KMS-11 (cell line): ENCODE data around the gene PRPF8.

Experiments used
- H2AFZ ChIP-seq: fragments of 200-600 bp; sonication (generic); 2 replicates; pipeline ENCODE4 v1.6.1; 2016; ENCODE audit warnings: antibody characterized with exemption, mixed run types, low read depth
- H3K27ac ChIP-seq: fragments of 200-600 bp; sonication (generic); 2 replicates; pipeline ENCODE4 v1.6.1; 2016; ENCODE audit warnings: mild to moderate bottlenecking, mixed run types
- H3K27me3 ChIP-seq: fragments of 200-600 bp; sonication (generic); 2 replicates; pipeline ENCODE4 v1.6.1; 2017; ENCODE audit warnings: mild to moderate bottlenecking, low read depth, mixed run types, moderate library complexity; ENCODE audit not compliant: insufficient read depth
- H3K36me3 ChIP-seq: fragments of 200-600 bp; sonication (generic); 2 replicates; pipeline ENCODE4 v1.6.1; 2017; ENCODE audit warnings: mild to moderate bottlenecking, mixed run types; ENCODE audit not compliant: insufficient read depth
- H3K4me1 ChIP-seq: fragments of 200-600 bp; sonication (generic); 2 replicates; pipeline ENCODE4 v1.6.1; 2016; ENCODE audit warnings: mild to moderate bottlenecking, low read depth, mixed run types; ENCODE audit not compliant: poor library complexity, severe bottlenecking
- H3K4me2 ChIP-seq: fragments of 200-600 bp; sonication (generic); 2 replicates; pipeline ENCODE4 v1.7.0; 2016; ENCODE audit warnings: mild to moderate bottlenecking, mixed run types
- H3K4me3 ChIP-seq: fragments of 200-600 bp; sonication (generic); IDR thresholded peaks from 2 replicates; pipeline ENCODE4 v1.6.1; 2017; ENCODE audit warnings: low read depth, low read length, mixed read lengths; ENCODE audit not compliant: insufficient read depth
- H3K79me2 ChIP-seq: fragments of 200-600 bp; sonication (generic); 2 replicates; pipeline ENCODE4 v1.6.1; 2016; ENCODE audit warnings: low read depth, mixed run types; ENCODE audit not compliant: insufficient read depth
- H3K9ac ChIP-seq: fragments of 200-600 bp; sonication (generic); 2 replicates; pipeline ENCODE4 v1.6.1; 2016; ENCODE audit warnings: mild to moderate bottlenecking, mixed run types
- H4K20me1 ChIP-seq: fragments of 200-600 bp; sonication (generic); 2 replicates; pipeline ENCODE4 v1.6.1; 2016; ENCODE audit warnings: mild to moderate bottlenecking, mixed run types; ENCODE audit not compliant: insufficient read depth
- TF ChIP-seq, protein P1 (sequence below): fragments of 200-600 bp; sonication (generic); conservative IDR thresholded peaks from 2 replicates; pipeline ENCODE4 v1.6.1; 2017; ENCODE audit warnings: low read depth, mild to moderate bottlenecking, antibody characterized with exemption, low read length, moderate library complexity, mixed read lengths

PRPF8 gene

DNA sequence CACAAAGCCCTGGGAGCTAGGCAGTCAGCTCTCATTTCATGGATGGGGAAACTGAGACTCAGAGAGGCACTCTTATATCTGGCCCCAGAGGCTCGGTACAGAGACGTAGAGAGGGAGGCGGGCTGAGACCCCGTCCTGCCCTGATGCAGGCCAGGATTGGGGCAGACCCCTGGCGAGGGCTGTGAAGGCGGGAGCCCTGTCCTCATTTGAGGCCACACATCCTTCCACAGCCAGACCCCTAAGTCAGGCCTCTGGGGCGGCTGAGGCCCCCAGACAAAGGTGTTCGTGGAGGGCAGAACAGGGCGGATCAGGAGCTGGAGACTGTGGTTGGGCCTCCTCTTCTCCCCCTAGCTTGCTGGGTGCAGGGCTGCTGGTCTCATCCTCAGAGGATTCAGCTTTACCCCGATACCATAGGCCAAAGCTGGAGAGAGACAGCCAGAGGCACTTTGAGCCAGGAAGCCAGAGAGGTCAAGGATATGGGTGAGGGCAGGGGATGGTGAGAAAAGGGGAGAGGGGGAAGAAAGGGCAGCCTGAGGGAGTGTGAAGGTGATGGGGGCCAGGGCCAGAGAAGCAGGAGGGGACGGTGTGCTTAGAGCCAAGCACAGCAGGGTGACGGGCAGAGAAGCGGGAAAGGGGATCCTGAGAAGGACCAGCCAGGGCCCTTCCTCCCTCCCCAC, 38.3 kb downstream of the PRPF8 start:
- Histone ChIP-seq H3K4me2 (no peak overlapping the region), H2AFZ (no peak overlapping the region)
- TF ChIP-seq, protein P1, sequence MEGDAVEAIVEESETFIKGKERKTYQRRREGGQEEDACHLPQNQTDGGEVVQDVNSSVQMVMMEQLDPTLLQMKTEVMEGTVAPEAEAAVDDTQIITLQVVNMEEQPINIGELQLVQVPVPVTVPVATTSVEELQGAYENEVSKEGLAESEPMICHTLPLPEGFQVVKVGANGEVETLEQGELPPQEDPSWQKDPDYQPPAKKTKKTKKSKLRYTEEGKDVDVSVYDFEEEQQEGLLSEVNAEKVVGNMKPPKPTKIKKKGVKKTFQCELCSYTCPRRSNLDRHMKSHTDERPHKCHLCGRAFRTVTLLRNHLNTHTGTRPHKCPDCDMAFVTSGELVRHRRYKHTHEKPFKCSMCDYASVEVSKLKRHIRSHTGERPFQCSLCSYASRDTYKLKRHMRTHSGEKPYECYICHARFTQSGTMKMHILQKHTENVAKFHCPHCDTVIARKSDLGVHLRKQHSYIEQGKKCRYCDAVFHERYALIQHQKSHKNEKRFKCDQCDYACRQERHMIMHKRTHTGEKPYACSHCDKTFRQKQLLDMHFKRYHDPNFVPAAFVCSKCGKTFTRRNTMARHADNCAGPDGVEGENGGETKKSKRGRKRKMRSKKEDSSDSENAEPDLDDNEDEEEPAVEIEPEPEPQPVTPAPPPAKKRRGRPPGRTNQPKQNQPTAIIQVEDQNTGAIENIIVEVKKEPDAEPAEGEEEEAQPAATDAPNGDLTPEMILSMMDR: no peak

GRCh38 chr17:1645207-1646171, 39.2 kb downstream of the PRPF8 start, which contains the start of gene SCARF1:
Gene SCARF1 (minus strand): TSS chr17:1645732. CDS start chr17:1645697, 35 bp downstream.
- Histone ChIP-seq H3K4me2 (no peak within 1 kb of the TSS), H4K20me1 (no peaks in the 10 kb centered on the region), H3K27ac (no peak within 1 kb of the TSS), H2AFZ (no peak within 1 kb of the TSS), H3K4me1 (no peaks in the 10 kb centered on the region), H3K27me3 (no peaks in the 10 kb centered on the region), H3K79me2 (no peaks in the 10 kb centered on the region), H3K9ac (no peak within 1 kb of the TSS), H3K4me3 (no peak within 1 kb of the TSS), H3K36me3 (no peaks in the 10 kb centered on the region)
- TF ChIP-seq, protein P1: no peak

More for the DNA sequence above, 38.3 kb downstream of the PRPF8 start:
- no peak overlapping the region for H3K27ac ChIP-seq
- H3K4me1 ChIP-seq: no peaks in the 10 kb centered on the region
- H4K20me1 ChIP-seq: no peaks in the 10 kb centered on the region
- no peaks in the 10 kb centered on the region for H3K79me2 ChIP-seq
- H3K27me3 ChIP-seq: no peaks in the 10 kb centered on the region
- H3K36me3 ChIP-seq: no peaks in the 10 kb centered on the region
- no peak overlapping the region for H3K4me3 ChIP-seq
- H3K9ac ChIP-seq: no peak overlapping the region

DNA sequence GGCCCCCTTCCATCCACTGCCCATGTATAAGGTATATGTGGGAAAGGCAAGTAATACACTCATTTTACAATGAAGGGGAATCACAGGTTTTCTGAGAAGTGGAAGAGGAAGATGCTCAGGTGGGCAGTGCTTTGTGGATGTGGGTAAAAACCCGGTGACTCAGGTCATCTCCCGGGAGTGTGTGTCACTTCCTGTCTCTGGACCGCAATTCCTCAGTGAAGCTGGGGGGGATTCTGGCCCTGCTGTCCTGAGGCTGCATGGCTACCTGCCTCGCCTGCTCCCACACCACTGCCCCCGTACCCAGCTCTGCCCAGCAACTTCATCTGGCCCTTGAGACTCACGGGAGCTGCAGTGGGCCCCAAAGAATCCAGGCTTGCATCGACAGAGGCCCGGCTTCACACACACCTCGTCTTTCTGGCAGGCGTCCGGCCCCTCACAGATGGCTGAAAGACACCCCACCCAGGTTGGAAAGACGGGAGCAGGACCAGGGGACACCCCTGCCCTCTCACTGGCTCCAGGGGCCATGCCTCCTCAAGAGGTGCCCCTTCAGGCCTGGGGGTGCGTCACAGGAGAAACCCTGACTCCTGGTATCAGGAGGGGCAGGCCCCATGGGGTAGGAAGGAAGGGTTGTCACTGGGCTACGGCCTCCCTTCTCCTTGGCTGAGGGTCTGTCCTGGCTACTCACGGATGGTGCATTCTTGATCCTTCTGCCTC, 40.0 kb downstream of the PRPF8 start:
- Histone ChIP-seq H3K4me1 (no peaks in the 10 kb centered on the region), H2AFZ (no peak overlapping the region)

GRCh38 chr17:1643999-1644492, 40.6 kb downstream of the PRPF8 start:
- Histone ChIP-seq H3K4me1 (no peaks in the 10 kb centered on the region), H3K36me3 (no peaks in the 10 kb centered on the region), H3K9ac (no peak overlapping the region), H3K27me3 (no peaks in the 10 kb centered on the region), H3K79me2 (no peaks in the 10 kb centered on the region), H4K20me1 (no peaks in the 10 kb centered on the region), H3K27ac (no peak overlapping the region), H3K4me2 (no peak overlapping the region), H2AFZ (no peak overlapping the region), H3K4me3 (no peak overlapping the region)
- TF ChIP-seq, protein P1: no peak

More for the DNA sequence above, 40.0 kb downstream of the PRPF8 start:
- H3K27ac ChIP-seq: no peak overlapping the region
- H4K20me1 ChIP-seq: no peaks in the 10 kb centered on the region
- no peaks in the 10 kb centered on the region for H3K36me3 ChIP-seq
- H3K27me3 ChIP-seq: no peaks in the 10 kb centered on the region
- TF ChIP-seq, protein P1: no peak
- no peak overlapping the region for H3K4me2 ChIP-seq
- no peak overlapping the region for H3K4me3 ChIP-seq
- H3K9ac ChIP-seq: no peak overlapping the region
- H3K79me2 ChIP-seq: no peaks in the 10 kb centered on the region
